CD4-positive, alpha-beta T cell treated with Interleukin-6 for 4 hours (primary cell): ENCODE results near the gene DNAH10.

Experiments
- DNase-seq: peaks from one replicate; pipeline ENCODE4 v3.0.0-alpha.2; 2020; ENCODE audit warnings: mixed read lengths

Gene DNAH10

DNA sequence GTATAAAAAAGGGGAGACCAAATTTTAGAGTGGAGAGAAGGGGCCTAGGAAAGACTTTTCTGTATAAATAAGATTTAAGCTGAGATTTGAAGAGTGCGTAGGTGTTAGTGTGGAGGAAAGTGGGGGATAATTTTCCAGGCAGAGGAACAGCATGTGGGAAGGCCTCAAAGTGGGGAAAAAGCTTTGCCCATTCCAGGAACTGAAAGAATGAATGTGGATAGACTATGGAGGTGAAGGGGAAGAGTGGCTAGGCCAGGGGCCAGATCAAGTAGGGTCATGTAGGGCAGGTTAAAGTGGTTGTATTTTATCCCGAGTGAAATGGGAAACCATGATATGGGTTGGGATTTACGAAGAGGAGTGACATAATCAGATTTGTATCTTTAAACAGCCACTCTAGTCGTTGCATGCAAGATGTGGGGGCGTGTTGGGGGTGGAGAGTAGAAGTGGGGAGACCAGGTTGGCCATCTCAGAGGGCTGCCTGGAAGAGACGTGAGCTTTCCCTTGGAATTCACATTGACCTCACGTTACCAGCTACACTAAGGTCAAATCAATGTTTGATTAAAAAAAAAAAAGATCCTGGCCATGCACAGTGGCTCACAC, 214.2 kb downstream of the DNAH10 start:
- DNase-seq = no peak

DNA sequence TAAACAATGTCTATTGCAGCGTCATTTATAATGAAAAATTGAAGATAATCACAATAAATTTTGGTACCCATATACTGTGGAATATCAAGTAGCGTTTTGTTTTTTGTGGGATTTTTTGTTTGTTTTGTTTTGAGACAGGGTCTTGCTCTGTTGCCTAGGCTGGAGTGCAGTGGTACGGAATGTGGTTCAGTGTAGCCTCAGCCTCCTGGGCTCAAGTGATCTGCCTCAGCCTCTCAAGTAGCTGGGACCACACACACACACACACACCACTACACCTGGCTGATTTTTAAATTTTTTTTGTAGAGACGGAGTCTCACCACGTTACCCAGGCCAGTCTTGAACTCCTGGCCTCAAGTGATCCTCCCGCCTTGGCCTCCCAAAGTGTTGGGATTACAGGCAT, 217.5 kb downstream of the DNAH10 start:
- DNase-seq = no peak

DNA sequence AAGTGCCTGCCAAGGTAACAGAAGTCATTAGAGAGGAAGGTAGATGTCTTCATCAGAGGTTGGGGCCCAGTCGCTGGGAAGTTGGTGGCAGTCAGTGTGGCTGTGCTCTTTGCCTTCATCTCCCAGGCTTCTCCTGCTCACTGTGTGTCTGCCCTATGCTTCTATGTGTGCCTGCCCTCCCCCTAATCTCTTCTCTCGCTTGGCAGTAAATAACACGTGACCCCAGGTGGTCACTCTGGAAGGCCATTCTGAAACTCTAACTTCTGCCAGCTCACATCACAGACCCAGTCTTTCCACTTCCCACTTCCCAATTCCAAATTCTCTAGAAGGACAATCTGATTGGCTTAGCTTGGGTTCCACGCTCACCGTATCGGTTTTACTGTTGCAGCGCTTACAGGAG, 220.2 kb downstream of the DNAH10 start:
- DNase-seq = no peak

DNA sequence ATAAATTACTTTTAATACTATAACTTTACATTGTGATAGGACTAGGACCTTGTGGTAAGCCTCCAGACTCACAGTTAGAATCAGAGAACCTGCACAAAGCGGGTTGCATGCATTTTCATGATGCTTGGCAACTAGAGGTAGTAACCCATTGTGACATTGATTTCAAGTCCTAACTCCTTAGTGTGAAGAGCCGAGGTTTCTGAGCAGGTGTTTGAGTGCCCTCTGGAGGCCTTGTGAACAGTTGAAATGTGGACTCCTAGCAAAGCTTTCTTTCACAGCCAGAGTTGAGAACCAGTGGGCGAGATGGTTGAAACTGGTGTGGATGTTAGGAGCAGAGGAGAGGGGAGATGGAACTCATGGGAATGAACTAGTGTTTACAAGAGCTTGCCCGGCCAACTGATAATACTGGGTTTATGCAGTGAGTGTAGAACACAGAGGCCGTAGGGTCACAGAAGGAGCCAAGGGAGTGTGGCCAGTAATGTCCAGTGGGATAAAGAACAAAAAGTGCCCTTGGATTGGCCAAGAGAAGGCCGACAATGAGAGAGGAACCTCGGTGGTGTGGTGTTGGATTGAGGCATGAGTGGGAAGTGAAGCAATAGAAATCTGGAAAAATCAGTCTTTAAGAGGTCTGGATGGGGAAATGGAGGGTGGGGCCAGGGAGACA, 221.9 kb downstream of the DNAH10 start:
- peak; percentile 64 for DNase-seq

DNA sequence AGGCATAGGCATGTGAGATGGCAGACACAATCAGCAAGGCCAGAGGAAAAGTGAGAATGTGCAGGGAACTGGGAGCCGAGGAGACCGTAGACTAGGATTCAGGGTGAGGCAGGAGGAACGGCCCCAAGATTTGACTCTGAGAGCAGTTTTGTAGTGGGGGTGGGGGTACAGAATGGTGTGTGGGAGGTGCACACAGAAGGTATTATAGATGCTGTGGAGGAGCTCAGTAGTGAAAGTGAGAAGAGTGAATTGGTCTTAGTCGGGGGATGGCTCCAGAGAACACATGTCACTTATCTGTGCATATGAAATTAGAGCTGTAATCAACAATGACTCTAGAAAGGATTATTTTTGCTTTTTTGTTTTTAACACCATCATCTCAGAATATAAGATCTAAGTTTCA, 222.8 kb downstream of the DNAH10 start:
- no peak for DNase-seq
